WI38 (cell line): ENCODE data around the gene NADK2.

ENCODE experiments used
- H3K4me3 ChIP-seq: 2 replicates; pipeline ENCODE4 v1.5.1; 2011; ENCODE audit warnings: low read depth, mild to moderate bottlenecking, control low read depth, low read length
- CTCF ChIP-seq: IDR thresholded peaks from 2 replicates; pipeline ENCODE4 v1.5.1; 2012; ENCODE audit warnings: low read depth, mild to moderate bottlenecking, control low read depth, low read length

Gene NADK2

GRCh38 chr5:36237751-36238150, 4.0 kb downstream of the NADK2 start:
- no peak overlapping the region for H3K4me3 ChIP-seq
- no peak for TF ChIP-seq CTCF

GRCh38 chr5:36236801-36237200, 4.9 kb downstream of the NADK2 start:
- TF ChIP-seq CTCF = no peak
- H3K4me3 ChIP-seq = no peak overlapping the region

- TF ChIP-seq CTCF = no peak
- no peak overlapping the region for H3K4me3 ChIP-seq
These were observed 9.2 kb downstream of the NADK2 start for GRCh38 chr5:36232533-36232932.

- no peak for TF ChIP-seq CTCF
These were observed 11.5 kb downstream of the NADK2 start for GRCh38 chr5:36230151-36230790.

GRCh38 chr5:36228505-36228904, 13.2 kb downstream of the NADK2 start:
- no peak for TF ChIP-seq CTCF
- H3K4me3 ChIP-seq = no peak overlapping the region

More at GRCh38 chr5:36230151-36230790, 11.5 kb downstream of the NADK2 start:
- H3K4me3 ChIP-seq = no peak overlapping the region

- TF ChIP-seq CTCF = no peak
- H3K4me3 ChIP-seq = no peak overlapping the region
These were observed 14.7 kb downstream of the NADK2 start for GRCh38 chr5:36227046-36227445.

GRCh38 chr5:36222620-36223019, 19.1 kb downstream of the NADK2 start:
- H3K4me3 ChIP-seq = no peak overlapping the region
- no peak for TF ChIP-seq CTCF
